Trophoblast cell (in vitro differentiated cells and primary cell): Measurements from ENCODE around the gene PFDN1.

Source experiments
- DNase-seq, 2 donors: peaks; one replicate each; pipeline ENCODE4 v3.0.0-alpha.2; 2016
- H2AFZ ChIP-seq: 2 replicates; pipeline ENCODE4 v1.6.1; 2013; ENCODE audit warnings: low read length, moderate library complexity, mild to moderate bottlenecking; ENCODE audit not compliant: insufficient read depth, poor library complexity
- H2AK5ac ChIP-seq: 2 replicates; pipeline ENCODE4 v1.6.1; 2013; ENCODE audit warnings: mild to moderate bottlenecking, low read length
- H2BK120ac ChIP-seq: 2 replicates; pipeline ENCODE4 v1.6.1; 2013; ENCODE audit warnings: low read length, mild to moderate bottlenecking, moderate library complexity; ENCODE audit not compliant: insufficient read depth, poor library complexity
- H2BK12ac ChIP-seq: 2 replicates; pipeline ENCODE4 v1.6.1; 2013; ENCODE audit warnings: mild to moderate bottlenecking, low read length, moderate library complexity
- H2BK5ac ChIP-seq: 2 replicates; pipeline ENCODE4 v1.6.1; 2013; ENCODE audit warnings: low read length, low read depth, moderate library complexity, mild to moderate bottlenecking; ENCODE audit not compliant: poor library complexity
- H3K14ac ChIP-seq: 2 replicates; pipeline ENCODE4 v1.6.1; 2013; ENCODE audit warnings: mild to moderate bottlenecking, low read length
- H3K18ac ChIP-seq: 2 replicates; pipeline ENCODE4 v1.6.1; 2013; ENCODE audit warnings: mild to moderate bottlenecking, low read length
- H3K23ac ChIP-seq: 2 replicates; pipeline ENCODE4 v1.6.1; 2013; ENCODE audit warnings: low read length
- H3K27ac ChIP-seq: 2 replicates; pipeline ENCODE4 v1.5.1; 2013; ENCODE audit warnings: low read depth, mild to moderate bottlenecking, inconsistent platforms, low read length, moderate library complexity
- H3K27me3 ChIP-seq: 2 replicates; pipeline ENCODE4 v1.6.1; 2013; ENCODE audit warnings: inconsistent platforms, mild to moderate bottlenecking, low read length, moderate library complexity; ENCODE audit not compliant: insufficient read depth
- H3K36me3 ChIP-seq, 2 experiments: 1 replicate in 1 of 2; 2 replicates in 1 of 2; pipeline ENCODE4 v1.6.1; 2013; ENCODE audit warnings: low read length in 2 of 2, mild to moderate bottlenecking in 2 of 2, moderate library complexity in 1 of 2; ENCODE audit not compliant: insufficient read depth in 2 of 2, control insufficient read depth in 1 of 2
- H3K4ac ChIP-seq: 2 replicates; pipeline ENCODE4 v1.6.1; 2013; ENCODE audit warnings: low read depth, mild to moderate bottlenecking, low read length, moderate library complexity
- H3K4me1 ChIP-seq, 2 experiments: 1 replicate in 1 of 2; 2 replicates in 1 of 2; pipeline ENCODE4 v1.6.1; 2013; ENCODE audit warnings: low read length in 2 of 2, mild to moderate bottlenecking in 2 of 2, moderate library complexity in 1 of 2; ENCODE audit not compliant: insufficient read depth in 2 of 2, control insufficient read depth in 1 of 2
- H3K4me2 ChIP-seq: 2 replicates; pipeline ENCODE4 v1.6.1; 2013; ENCODE audit warnings: inconsistent platforms, mild to moderate bottlenecking, low read length, moderate library complexity
- H3K4me3 ChIP-seq: 2 replicates; pipeline ENCODE4 v1.5.1; 2013; ENCODE audit warnings: mild to moderate bottlenecking, low read depth, low read length, inconsistent platforms
- H3K79me1 ChIP-seq: one replicate; pipeline ENCODE4 v1.6.1; 2013; ENCODE audit warnings: low read length
- H3K79me2 ChIP-seq: 2 replicates; pipeline ENCODE4 v1.6.1; 2013; ENCODE audit warnings: low read length, mild to moderate bottlenecking; ENCODE audit not compliant: control insufficient read depth, insufficient read depth, poor library complexity
- H3K9ac ChIP-seq: 2 replicates; pipeline ENCODE4 v1.6.1; 2013; ENCODE audit warnings: mild to moderate bottlenecking, low read length
- H3K9me3 ChIP-seq: 2 replicates; pipeline ENCODE4 v1.6.1; 2013; ENCODE audit warnings: low read depth, mild to moderate bottlenecking, control low read depth, inconsistent platforms, low read length; ENCODE audit not compliant: insufficient read depth
- H4K12ac ChIP-seq: 2 replicates; pipeline ENCODE4 v1.6.1; 2013; ENCODE audit warnings: low read depth, mild to moderate bottlenecking, low read length, moderate library complexity
- H4K8ac ChIP-seq: 2 replicates; pipeline ENCODE4 v1.6.1; 2013; ENCODE audit warnings: low read depth, mild to moderate bottlenecking, low read length, moderate library complexity
- H4K91ac ChIP-seq: one replicate; pipeline ENCODE4 v1.6.1; 2013; ENCODE audit warnings: low read depth, mild to moderate bottlenecking, low read length, moderate library complexity
- WGBS: extraction: QIAGEN DNeasy Blood & Tissue Kit; methylation state at CpG from one replicate; pipeline ENCODE4 v1.1.7; 2013; ENCODE audit warnings: missing lambda C conversion rate; ENCODE audit not compliant: insufficient read length, insufficient coverage; ENCODE audit errors: extremely low coverage; 5-methylcytosine and 5-hydroxymethylcytosine counted together

The PFDN1 gene

DNA sequence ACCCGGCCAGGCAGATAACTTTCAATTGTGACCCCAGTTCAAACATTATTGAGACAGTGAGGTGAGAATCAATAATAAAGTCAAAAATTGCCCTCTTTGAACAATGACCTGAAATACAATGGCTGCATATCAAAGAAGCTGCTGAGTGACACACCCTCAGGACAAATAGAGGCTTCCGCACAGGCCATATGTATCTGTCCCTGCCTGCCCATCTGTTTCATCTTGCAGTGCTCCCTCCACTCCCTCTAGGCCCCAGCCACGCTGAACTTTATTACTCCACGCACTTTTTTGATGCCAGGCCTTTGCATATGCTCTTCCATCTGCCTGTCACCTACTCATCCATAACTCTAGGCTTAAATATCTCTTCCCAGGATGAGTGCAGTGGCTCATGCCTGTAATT lies 15.9 kb upstream of the PFDN1 start:
- Histone ChIP-seq H3K4me1 (peaks cover 12% of the 10 kb centered on the region in 2 experiments), H4K91ac (no peak overlapping the region), H3K36me3 (no peaks in the 10 kb centered on the region), H2AK5ac (no peak overlapping the region), H2BK5ac (no peak overlapping the region), H3K79me1 (peaks cover 7% of the 10 kb centered on the region), H4K12ac (no peak overlapping the region), H3K9ac (no peak overlapping the region), H3K4me2 (no peak overlapping the region), H3K23ac (no peak overlapping the region), H3K27ac (no peak overlapping the region), H3K4ac (no peak overlapping the region), H3K27me3 (no peaks in the 10 kb centered on the region), H3K14ac (no peak overlapping the region), H2BK120ac (no peak overlapping the region), H2AFZ (no peak overlapping the region), H4K8ac (no peak overlapping the region), H3K79me2 (peaks cover 2% of the 10 kb centered on the region), H2BK12ac (no peak overlapping the region), H3K4me3 (no peak overlapping the region), H3K18ac (no peak overlapping the region), H3K9me3 (no peaks in the 10 kb centered on the region)
- no peak for DNase-seq
- no CpG with 5 or more reads among the region's 4 CpGs for WGBS

DNA sequence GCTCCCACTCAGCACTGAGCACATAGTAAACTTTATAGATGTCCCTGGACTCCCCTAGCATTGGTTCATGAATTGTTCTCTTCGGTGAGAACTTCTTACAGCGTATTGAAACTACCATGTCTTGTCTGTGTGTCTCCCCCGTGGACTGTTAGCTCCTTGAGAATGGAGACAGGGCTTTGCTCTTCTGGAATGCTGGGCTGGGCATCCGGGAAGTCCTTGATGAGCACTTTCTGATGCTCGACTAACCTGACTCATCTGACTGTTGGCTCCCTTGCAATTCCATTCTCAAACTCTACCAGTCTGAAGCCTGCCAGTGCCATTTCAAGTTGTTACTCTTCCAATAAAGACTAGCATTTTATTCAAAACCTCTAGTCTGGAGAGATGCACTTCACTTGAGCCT lies 15.0 kb upstream of the PFDN1 start:
- Histone ChIP-seq H3K27ac (no peak overlapping the region), H3K4me1 (peaks cover 3 to 4% of the 10 kb centered on the region in 2 experiments), H3K79me2 (no peaks in the 10 kb centered on the region), H3K36me3 (no peaks in the 10 kb centered on the region), H3K23ac (no peak overlapping the region), H2BK120ac (no peak overlapping the region), H3K9ac (no peak overlapping the region), H4K91ac (no peak overlapping the region), H2BK12ac (no peak overlapping the region), H2BK5ac (no peak overlapping the region), H3K79me1 (peaks cover 4% of the 10 kb centered on the region), H3K4ac (no peak overlapping the region), H4K8ac (no peak overlapping the region), H3K4me2 (no peak overlapping the region), H3K27me3 (no peaks in the 10 kb centered on the region), H3K14ac (no peak overlapping the region), H3K18ac (no peak overlapping the region), H4K12ac (no peak overlapping the region), H3K4me3 (no peak overlapping the region), H3K9me3 (no peaks in the 10 kb centered on the region), H2AK5ac (no peak overlapping the region), H2AFZ (no peak overlapping the region)
- WGBS: no CpG with 5 or more reads among the region's 5 CpGs
- no peak for DNase-seq

DNA sequence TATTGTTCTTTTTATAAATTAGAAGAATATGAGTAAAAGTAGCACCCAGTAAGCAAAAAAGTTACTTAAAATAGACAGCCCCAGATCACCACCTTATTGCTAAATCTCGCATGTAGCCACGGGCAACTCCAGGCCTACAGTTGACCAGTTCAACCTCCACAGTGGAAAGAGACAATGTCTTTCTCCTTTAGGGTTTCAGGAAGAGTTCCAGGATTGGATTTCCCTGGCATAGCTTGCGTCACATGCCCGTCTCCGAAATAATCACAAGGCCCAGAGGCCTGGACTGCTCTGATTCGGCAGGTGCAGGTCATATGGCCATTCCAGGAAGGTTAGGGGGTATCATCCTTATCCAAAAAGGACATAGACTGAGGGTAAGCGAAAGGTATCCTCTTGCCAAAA lies 9.9 kb upstream of the PFDN1 start:
- Histone ChIP-seq H2BK120ac (no peak overlapping the region), H3K4me1 (peaks cover 3 to 7% of the 10 kb centered on the region in 2 experiments), H3K4me3 (no peak overlapping the region), H3K36me3 (no peaks in the 10 kb centered on the region), H3K27me3 (no peaks in the 10 kb centered on the region), H2BK5ac (no peak overlapping the region), H2BK12ac (no peak overlapping the region), H3K14ac (no peak overlapping the region), H4K91ac (no peak overlapping the region), H3K4ac (no peak overlapping the region), H3K4me2 (no peak overlapping the region), H3K18ac (no peak overlapping the region), H3K79me1 (no peaks in the 10 kb centered on the region), H3K79me2 (no peaks in the 10 kb centered on the region), H3K9me3 (no peaks in the 10 kb centered on the region), H3K23ac (no peak overlapping the region), H2AK5ac (no peak overlapping the region), H4K8ac (no peak overlapping the region), H3K9ac (no peak overlapping the region), H3K27ac (no peak overlapping the region), H2AFZ (no peak overlapping the region), H4K12ac (no peak overlapping the region)
- no peak for DNase-seq
- WGBS: no CpG with 5 or more reads among the region's 7 CpGs

DNA sequence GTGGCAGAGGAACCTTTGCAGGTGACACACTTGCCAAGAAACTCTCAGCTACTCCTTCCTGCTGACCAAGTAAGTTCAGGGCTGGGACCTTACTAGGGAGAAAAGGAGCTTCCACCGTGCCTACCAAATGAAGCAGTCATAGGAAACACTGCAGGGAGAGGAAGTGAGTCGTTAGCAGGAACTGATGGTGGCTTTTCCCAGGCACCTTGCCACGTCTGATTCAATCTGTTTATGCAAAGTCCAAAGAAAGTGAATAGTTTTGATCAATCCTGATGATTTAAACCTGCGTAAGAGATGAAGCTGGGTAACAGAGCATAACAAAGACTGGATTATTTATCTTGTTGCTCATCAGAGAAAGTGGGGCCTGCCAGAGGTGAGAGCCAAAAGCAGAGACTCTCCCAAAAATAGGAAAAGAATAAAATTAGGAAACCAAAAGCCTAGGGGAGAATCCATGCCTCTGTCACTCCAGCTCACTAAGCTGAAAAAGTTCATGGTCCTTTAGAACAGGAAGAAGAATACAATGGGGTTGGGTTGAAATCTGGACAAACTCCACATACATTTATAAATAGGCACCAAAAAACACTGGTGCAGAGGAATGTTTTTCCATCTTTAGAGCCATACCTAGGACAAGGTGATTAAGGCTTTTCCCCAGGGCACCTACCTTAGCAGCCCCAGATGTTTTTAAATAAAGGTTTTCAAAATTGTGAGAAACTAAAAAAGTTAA lies 9.3 kb upstream of the PFDN1 start:
- DNase-seq: no peak
- Histone ChIP-seq H3K27ac (no peak overlapping the region), H3K4me2 (no peak overlapping the region), H3K18ac (no peak overlapping the region), H4K12ac (no peak overlapping the region), H3K4ac (no peak overlapping the region), H3K9ac (peak overlapping the region; percentile 37), H2BK5ac (no peak overlapping the region), H4K8ac (no peak overlapping the region), H2AFZ (no peak overlapping the region), H2BK120ac (no peak overlapping the region), H3K4me1 (peaks cover 3 to 7% of the 10 kb centered on the region in 2 experiments), H3K27me3 (no peaks in the 10 kb centered on the region), H2AK5ac (no peak overlapping the region), H2BK12ac (peak overlapping the region; percentile 19), H4K91ac (no peak overlapping the region), H3K79me1 (no peaks in the 10 kb centered on the region), H3K14ac (no peak overlapping the region), H3K36me3 (no peaks in the 10 kb centered on the region), H3K79me2 (no peaks in the 10 kb centered on the region), H3K23ac (no peak overlapping the region), H3K4me3 (no peak overlapping the region), H3K9me3 (no peaks in the 10 kb centered on the region)
- WGBS: no CpG with 5 or more reads among the region's 4 CpGs
